Activated effector memory CD4-positive, alpha-beta T cell treated with Interleukin-2 at 50 U/mL for 16 hours (primary cell): ENCODE measurements around the gene ANGPTL2.

Experiments
- DNase-seq: peaks from one replicate; pipeline ENCODE4 v3.0.0-alpha.2; 2020

The ANGPTL2 gene

GRCh38 chr9:127136081-127136879 is 13.8 kb upstream of the ANGPTL2 start:
- DNase-seq, result no peak

GRCh38 chr9:127135056-127135745 is 12.8 kb upstream of the ANGPTL2 start:
- DNase-seq, result no peak

GRCh38 chr9:127133739-127134167 is 11.3 kb upstream of the ANGPTL2 start:
- DNase-seq, result no peak

- DNase-seq, result no peak
These were observed 10.6 kb upstream of the ANGPTL2 start for GRCh38 chr9:127132921-127133647.

- no peak for DNase-seq
These were observed 9.9 kb upstream of the ANGPTL2 start for GRCh38 chr9:127132375-127132774.

GRCh38 chr9:127131871-127132270 is 9.4 kb upstream of the ANGPTL2 start:
- DNase-seq, result no peak

- no peak for DNase-seq
These were observed 8.5 kb upstream of the ANGPTL2 start for GRCh38 chr9:127130661-127131538.

GRCh38 chr9:127130235-127130634 is 7.8 kb upstream of the ANGPTL2 start:
- DNase-seq, result no peak

- no peak for DNase-seq
These were observed 7.3 kb upstream of the ANGPTL2 start for GRCh38 chr9:127129718-127130085.

GRCh38 chr9:127129073-127129717 is 6.8 kb upstream of the ANGPTL2 start:
- no peak for DNase-seq

- DNase-seq, result no peak
These were observed 6.1 kb upstream of the ANGPTL2 start for GRCh38 chr9:127128341-127129072.

- DNase-seq, result no peak
These were observed 4.5 kb upstream of the ANGPTL2 start for GRCh38 chr9:127126971-127127370.

GRCh38 chr9:127124792-127125191 is 2.4 kb upstream of the ANGPTL2 start:
- no peak for DNase-seq

GRCh38 chr9:127124111-127124531 is 1.7 kb upstream of the ANGPTL2 start:
- DNase-seq, result no peak

- no peak for DNase-seq
These were observed 842 bp upstream of the ANGPTL2 start for GRCh38 chr9:127123064-127123890.

- DNase-seq, result no peak
These were observed 733 bp downstream of the ANGPTL2 start for GRCh38 chr9:127121628-127122175.

GRCh38 chr9:127119320-127119709 is 3.1 kb downstream of the ANGPTL2 start:
- DNase-seq, result no peak

GRCh38 chr9:127118597-127119319 is 3.7 kb downstream of the ANGPTL2 start:
- no peak for DNase-seq

- no peak for DNase-seq
These were observed 4.6 kb downstream of the ANGPTL2 start for GRCh38 chr9:127117801-127118200.
